Heart right ventricle (tissue), 16 donors: ENCODE results near the gene FAM199X. TPM values are rescaled to one million over a fixed set of nuclear protein-coding genes. Genes with fewer than 3 reads are reported as not detected.

Experiments used
- ATAC-seq, 8 donors: fragments of 200-7000 bp; cut with Tn5 transposase; one replicate each; pipeline ENCODE4 v1.9.1; 2020; ENCODE audit warnings: mild to moderate bottlenecking in 8 of 8, moderate library complexity in 8 of 8, moderate number of reproducible peaks in 1 of 8
- DNase-seq, 2 donors: peaks; one replicate each; pipeline ENCODE4 v3.0.0-alpha.2; 2020
- H3K27ac ChIP-seq, 10 donors: fragments of 200-600 bp; sonication (generic) in 2 of 10; one replicate each; pipeline versions ENCODE4 v1.5.0 to v1.8.0; 2020 to 2022; ENCODE audit warnings: mild to moderate bottlenecking in 3 of 10
- H3K27me3 ChIP-seq, 7 donors: fragments of 200-600 bp; one replicate each; pipeline ENCODE4 v1.8.0; 2021 to 2022; ENCODE audit warnings: mild to moderate bottlenecking in 2 of 7
- H3K36me3 ChIP-seq, 9 donors: fragments of 200-600 bp; sonication (generic) in 1 of 9; one replicate each; pipeline versions ENCODE4 v1.5.0 to v1.8.0; 2020 to 2022; ENCODE audit warnings: mild to moderate bottlenecking in 2 of 9
- H3K4me1 ChIP-seq, 9 donors: fragments of 200-600 bp; sonication (generic) in 1 of 9; one replicate each; pipeline versions ENCODE4 v1.5.0 to v1.8.0; 2020 to 2022; ENCODE audit warnings: mild to moderate bottlenecking in 4 of 9
- H3K4me3 ChIP-seq, 10 donors: fragments of 200-600 bp; sonication (generic) in 2 of 10; one replicate each; pipeline versions ENCODE4 v1.5.0 to v1.8.0; 2020 to 2022; ENCODE audit warnings: mild to moderate bottlenecking in 7 of 10, moderate library complexity in 2 of 10
- H3K9me3 ChIP-seq, 11 donors: fragments of 200-600 bp in 10 of 11; sonication (generic) in 2 of 11; one replicate each; pipeline versions ENCODE4 v1.5.0 to v1.8.0; 2013 to 2022; ENCODE audit warnings: mild to moderate bottlenecking in 2 of 11, control low read depth in 1 of 11, moderate library complexity in 1 of 11
- WGBS, 2 donors: extraction: QIAGEN DNeasy Blood & Tissue Kit; methylation state at CpG; one replicate each; pipeline ENCODE4 v1.1.7; 2013; ENCODE audit warnings: inconsistent platforms in 1 of 2; 5-methylcytosine and 5-hydroxymethylcytosine counted together
- intact Hi-C, 10 donors: fragments of 100-400 bp; cut with DNase I; formaldehyde crosslinking; loops; one replicate each; pipeline versions ENCODE4 v1.11.1 to v1.14.2; 2022
- polyA plus RNA-seq, 2 donors: library from polyadenylated mRNA; stranded (reverse); fragments of 200-250 nt; gene quantifications; one replicate each; pipeline ENCODE4 v1.2.3, GENCODE V29; 2013
- total RNA-seq, 10 donors: library from RNA; stranded (reverse); fragmentation: NEBNext Ultra II Directional in 3 of 10; extraction: Animal tissue kit (Norgen Biotek cat#: 25700) in 3 of 10; gene quantifications; one replicate each; pipeline versions ENCODE4 v1.2.1 to v1.2.4, GENCODE V29; 2021 to 2023
- TF ChIP-seq, protein P1 (sequence below), 9 donors: fragments of 200-600 bp; sonication (generic) in 2 of 9; IDR thresholded peaks; one replicate each; pipeline versions ENCODE4 v1.5.0 to v1.8.0; 2021 to 2022; ENCODE audit warnings: antibody characterized with exemption in 9 of 9, mild to moderate bottlenecking in 5 of 9, moderate library complexity in 1 of 9
- donor health status: Arrhythmogenic right ventricular cardiomyopathy.
- donor health status: ischemic (EF 13 %, LVEDD 7.1; RV severe dilation, severe dysfunction).
- donor health status: healthy with polysubstance abuse.
- donor health status: DM: no; HTN: yes; CAD: no.
- donor health status: DM: no; HTN: no; CAD: no.
- donor health status: ischemic (EF 25% LVEDD 6.9; RV normal size, moderate dysfunction).
- donor health status: ischemic (EF 25% LVEDD 5.7; RV mildly dilated, moderate dysfunction).
- donor health status: healthy.
- donor health status: DM: yes; HTN: yes; CAD: no.
- donor health status: Ischemic cardiomyopathy.
- donor health status: ischemic (EF 35%, LVEDD 5.7; RV mildly dilated, moderate dysfunction).
- donor health status: nonischemic (EF 11% LVEDD 7.7; RV severe dilation, severe dysfunction).
- donor health status: DM: yes; HTN: yes; CAD: no.
- donor health status: PGD.
- donor health status: ischemic (EF 29% LVEDD 5.4; RV normal size, mild dysfunction).
- donor health status: nonischemic (EF 23%, LVEDD 6.1; RV moderate dilation, normal function).

FAM199X gene
- total and polyA plus RNA-seq, 12 donors, result 4.2 to 12.8 (median 10.9) TPM

- no peaks in the 10 kb centered on the region for H3K36me3 ChIP-seq
- TF ChIP-seq, protein P1, sequence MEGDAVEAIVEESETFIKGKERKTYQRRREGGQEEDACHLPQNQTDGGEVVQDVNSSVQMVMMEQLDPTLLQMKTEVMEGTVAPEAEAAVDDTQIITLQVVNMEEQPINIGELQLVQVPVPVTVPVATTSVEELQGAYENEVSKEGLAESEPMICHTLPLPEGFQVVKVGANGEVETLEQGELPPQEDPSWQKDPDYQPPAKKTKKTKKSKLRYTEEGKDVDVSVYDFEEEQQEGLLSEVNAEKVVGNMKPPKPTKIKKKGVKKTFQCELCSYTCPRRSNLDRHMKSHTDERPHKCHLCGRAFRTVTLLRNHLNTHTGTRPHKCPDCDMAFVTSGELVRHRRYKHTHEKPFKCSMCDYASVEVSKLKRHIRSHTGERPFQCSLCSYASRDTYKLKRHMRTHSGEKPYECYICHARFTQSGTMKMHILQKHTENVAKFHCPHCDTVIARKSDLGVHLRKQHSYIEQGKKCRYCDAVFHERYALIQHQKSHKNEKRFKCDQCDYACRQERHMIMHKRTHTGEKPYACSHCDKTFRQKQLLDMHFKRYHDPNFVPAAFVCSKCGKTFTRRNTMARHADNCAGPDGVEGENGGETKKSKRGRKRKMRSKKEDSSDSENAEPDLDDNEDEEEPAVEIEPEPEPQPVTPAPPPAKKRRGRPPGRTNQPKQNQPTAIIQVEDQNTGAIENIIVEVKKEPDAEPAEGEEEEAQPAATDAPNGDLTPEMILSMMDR (IDR thresholded peaks at IDR 0.05), result peak; percentile 44 to 82 (median 71)
- intact Hi-C loops, result loop anchor here in 6 of 10 donors (1.0 to 10.0 kb wide), 5 partner anchors 38 to 292 kb away; no protein-coding TSS in a partner anchor
- peak overlapping the region in 1 of 10 donors; percentile 71 for H3K27ac ChIP-seq
- DNase-seq (peak in 1 of 2 donors; percentile 76), ATAC-seq (peak; percentile 83 to 95 (median 90))
- WGBS, 2 donors, result 20 to 21% methylated on average over 10 of the region's 10 CpGs
- no peaks in the 10 kb centered on the region for H3K9me3 ChIP-seq
- peaks cover 0 to 11% (median 0%) of the 10 kb centered on the region in 9 donors for H3K4me1 ChIP-seq
- peak overlapping the region in 8 of 10 donors; percentile 20 to 57 (median 48) for H3K4me3 ChIP-seq
- H3K27me3 ChIP-seq, result peaks cover 0 to 25% (median 0%) of the 10 kb centered on the region in 7 donors
These were observed 29.8 kb upstream of the FAM199X start for GRCh38 chrX:104136241-104137019.

- Histone ChIP-seq H3K36me3 (no peaks in the 10 kb centered on the region), H3K27me3 (peaks cover 0 to 16% (median 0%) of the 10 kb centered on the region in 7 donors), H3K9me3 (no peaks in the 10 kb centered on the region), H3K4me3 (no peak overlapping the region), H3K27ac (no peak overlapping the region), H3K4me1 (peaks cover 0 to 11% (median 0%) of the 10 kb centered on the region in 9 donors)
- DNase-seq (no peak), ATAC-seq (no peak)
- WGBS, 2 donors, result 83 to 93% methylated on average over 3 of the region's 3 CpGs
- TF ChIP-seq, protein P1 (IDR thresholded peaks at IDR 0.05), result no peak
- intact Hi-C loops, result loop anchor here in 6 of 10 donors (2.0 to 10.0 kb wide), 4 partner anchors 39 to 293 kb away; no protein-coding TSS in a partner anchor
These were observed 28.8 kb upstream of the FAM199X start for GRCh38 chrX:104137496-104137895.

- intact Hi-C loops, result no loop called here
- 87 to 91% methylated on average over 8 of the region's 8 CpGs for WGBS, 2 donors
These were observed 25.0 kb upstream of the FAM199X start for GRCh38 chrX:104141087-104141760.

GRCh38 chrX:104151037-104151436, 15.2 kb upstream of the FAM199X start:
- no peak overlapping the region for H3K27ac ChIP-seq
- H3K27me3 ChIP-seq, result no peaks in the 10 kb centered on the region
- WGBS, 2 donors, result 20 to 25% methylated on average over 1 of the region's 1 CpG
- DNase-seq (no peak), ATAC-seq (no peak)
- no peak overlapping the region for H3K4me3 ChIP-seq
- no peaks in the 10 kb centered on the region for H3K36me3 ChIP-seq
- TF ChIP-seq, protein P1 (IDR thresholded peaks at IDR 0.05), result no peak
- peaks cover 0 to 28% (median 6%) of the 10 kb centered on the region in 9 donors for H3K4me1 ChIP-seq
- intact Hi-C loops, result no loop called here
- H3K9me3 ChIP-seq, result no peaks in the 10 kb centered on the region

More at GRCh38 chrX:104141087-104141760, 25.0 kb upstream of the FAM199X start:
- TF ChIP-seq, protein P1 (IDR thresholded peaks at IDR 0.05), result no peak
- peaks cover 0 to 3% (median 0%) of the 10 kb centered on the region in 9 donors for H3K4me1 ChIP-seq
- H3K4me3 ChIP-seq, result no peak overlapping the region
- ATAC-seq (no peak), DNase-seq (no peak)
- H3K36me3 ChIP-seq, result no peaks in the 10 kb centered on the region
- no peaks in the 10 kb centered on the region for H3K27me3 ChIP-seq
- H3K27ac ChIP-seq, result no peak overlapping the region
- H3K9me3 ChIP-seq, result no peaks in the 10 kb centered on the region
